Mesodermal cell (in vitro differentiated cells): ENCODE results near the gene SNX8. TPM values are rescaled to one million over a fixed set of nuclear protein-coding genes. Genes with fewer than 3 reads are reported as not detected.

ENCODE experiments used
- H3K27ac ChIP-seq: 2 replicates; pipeline ENCODE4 v1.7.0; 2013; ENCODE audit warnings: mild to moderate bottlenecking, low read depth, low read length, moderate library complexity; ENCODE audit not compliant: severe bottlenecking
- H3K36me3 ChIP-seq: 2 replicates; pipeline ENCODE4 v1.7.1; 2013; ENCODE audit warnings: mild to moderate bottlenecking, low read length, moderate library complexity; ENCODE audit not compliant: control insufficient read depth, insufficient read depth
- H3K4me1 ChIP-seq: one replicate; pipeline ENCODE4 v1.7.1; 2013; ENCODE audit warnings: mild to moderate bottlenecking, low read length; ENCODE audit not compliant: insufficient read depth, control insufficient read depth, poor library complexity, severe bottlenecking
- H3K4me3 ChIP-seq: 2 replicates; pipeline ENCODE4 v1.7.0; 2013; ENCODE audit warnings: low read length, control low read depth, mild to moderate bottlenecking; ENCODE audit not compliant: insufficient read depth, poor library complexity, severe bottlenecking; ENCODE audit errors: extremely low read depth
- H3K9me3 ChIP-seq: 2 replicates; pipeline ENCODE4 v1.7.1; 2013; ENCODE audit warnings: mild to moderate bottlenecking, low read length, moderate library complexity; ENCODE audit not compliant: control insufficient read depth
- WGBS, 2 experiments: methylation state at CpG; one replicate each; pipeline ENCODE4 v1.1.5; 2013; ENCODE audit warnings: missing lambda C conversion rate in 2 of 2; ENCODE audit not compliant: insufficient coverage in 2 of 2; 5-methylcytosine and 5-hydroxymethylcytosine counted together
- polyA plus RNA-seq, 2 experiments: library from polyadenylated mRNA; stranded (reverse); fragments of 50-300 nt; gene quantifications; one replicate each; pipeline ENCODE4 v1.2.3, GENCODE V29; 2013

Gene SNX8, protein sequence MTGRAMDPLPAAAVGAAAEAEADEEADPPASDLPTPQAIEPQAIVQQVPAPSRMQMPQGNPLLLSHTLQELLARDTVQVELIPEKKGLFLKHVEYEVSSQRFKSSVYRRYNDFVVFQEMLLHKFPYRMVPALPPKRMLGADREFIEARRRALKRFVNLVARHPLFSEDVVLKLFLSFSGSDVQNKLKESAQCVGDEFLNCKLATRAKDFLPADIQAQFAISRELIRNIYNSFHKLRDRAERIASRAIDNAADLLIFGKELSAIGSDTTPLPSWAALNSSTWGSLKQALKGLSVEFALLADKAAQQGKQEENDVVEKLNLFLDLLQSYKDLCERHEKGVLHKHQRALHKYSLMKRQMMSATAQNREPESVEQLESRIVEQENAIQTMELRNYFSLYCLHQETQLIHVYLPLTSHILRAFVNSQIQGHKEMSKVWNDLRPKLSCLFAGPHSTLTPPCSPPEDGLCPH
- 31.8 TPM for polyA plus RNA-seq (2013, experiment 1 of 2)
- 20.1 TPM for polyA plus RNA-seq (2013, experiment 2 of 2)

DNA sequence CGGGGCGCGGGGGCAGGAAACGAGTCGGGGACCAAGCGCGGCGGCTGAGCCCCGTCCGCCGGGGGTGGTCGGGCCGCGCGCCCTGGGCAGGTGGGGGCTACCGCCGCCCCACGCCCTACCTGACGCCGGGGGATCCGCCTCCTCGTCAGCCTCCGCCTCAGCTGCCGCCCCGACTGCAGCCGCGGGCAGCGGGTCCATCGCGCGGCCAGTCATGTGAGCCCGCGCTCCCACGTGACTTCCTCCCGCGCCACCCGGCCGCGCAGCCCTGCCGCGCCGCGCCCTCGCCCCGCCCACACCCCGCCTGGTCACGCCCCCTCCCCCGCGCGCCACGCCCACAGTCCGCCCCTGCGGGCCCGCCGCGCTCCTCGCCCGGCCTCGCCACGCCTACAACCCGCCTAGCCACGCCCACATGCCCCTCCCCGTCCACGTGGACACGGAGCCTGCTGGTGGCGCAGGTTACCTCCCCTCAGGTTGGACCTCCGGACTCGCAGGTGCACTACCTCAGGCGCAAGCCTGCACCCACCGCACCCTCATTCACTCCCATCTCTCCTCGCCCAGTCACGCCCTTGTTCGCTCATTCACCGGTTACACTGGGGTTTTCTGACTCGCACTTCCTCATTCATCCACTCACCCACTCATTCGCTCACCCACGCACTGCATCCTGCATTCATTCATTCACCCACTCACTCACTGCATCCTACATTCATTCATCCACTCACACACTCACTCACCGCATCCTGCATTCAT lies at the start of gene SNX8:
Gene SNX8, minus strand, starts transcription at position 233 of the 747 bp plus-strand sequence. Its CDS starts 20 bp downstream, at position 213.
- H3K4me1 ChIP-seq = peaks cover 9% of the 10 kb centered on the region
- H3K36me3 ChIP-seq = peaks cover 2% of the 10 kb centered on the region
- peak within 1 kb of the TSS; percentile 53 for H3K27ac ChIP-seq
- peak within 1 kb of the TSS; percentile 76 for H3K4me3 ChIP-seq
- WGBS, 2 experiments = 3 to 6% methylated on average over 44 to 67 of the region's 78 CpGs
- no peaks in the 10 kb centered on the region for H3K9me3 ChIP-seq

DNA sequence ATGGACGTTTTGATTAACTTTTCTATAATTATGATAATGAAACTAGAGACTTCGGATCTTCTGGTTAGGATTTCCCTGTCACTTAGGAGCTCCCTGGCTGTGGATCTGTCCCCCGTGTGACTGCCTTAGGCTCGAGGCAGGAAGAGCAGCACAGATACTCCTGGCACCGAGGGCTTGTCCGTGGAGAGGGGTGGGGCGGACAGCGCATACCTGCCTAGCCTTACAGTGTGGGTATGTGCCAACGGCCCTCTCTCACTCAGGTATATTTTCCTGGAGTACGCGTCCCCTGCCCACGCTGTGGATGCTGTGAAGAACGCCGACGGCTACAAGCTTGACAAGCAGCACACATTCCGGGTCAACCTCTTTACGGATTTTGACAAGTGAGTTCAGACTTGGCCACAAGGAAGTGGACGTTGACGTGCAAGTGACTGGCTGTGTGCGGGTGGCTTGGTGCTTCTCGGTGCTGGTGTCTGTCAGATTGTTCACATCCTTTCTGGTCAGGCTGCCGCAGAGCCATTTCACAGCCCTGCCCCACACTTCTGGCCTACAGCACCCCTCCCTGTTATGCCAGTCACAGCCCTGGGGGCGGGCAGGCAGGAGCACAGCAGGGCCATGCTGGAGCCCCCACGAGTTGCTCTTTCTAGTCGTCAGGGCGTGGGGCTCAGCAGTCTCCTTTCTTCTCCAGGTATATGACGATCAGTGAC lies 48.3 kb upstream of the SNX8 start:
- peaks cover 98% of the 10 kb centered on the region for H3K36me3 ChIP-seq
- H3K9me3 ChIP-seq = no peaks in the 10 kb centered on the region
- H3K4me3 ChIP-seq = no peak overlapping the region
- WGBS, 2 experiments = 96 to 98% methylated on average over 24 to 26 of the region's 27 CpGs
- no peak overlapping the region for H3K27ac ChIP-seq
- H3K4me1 ChIP-seq = peaks cover 1% of the 10 kb centered on the region

DNA sequence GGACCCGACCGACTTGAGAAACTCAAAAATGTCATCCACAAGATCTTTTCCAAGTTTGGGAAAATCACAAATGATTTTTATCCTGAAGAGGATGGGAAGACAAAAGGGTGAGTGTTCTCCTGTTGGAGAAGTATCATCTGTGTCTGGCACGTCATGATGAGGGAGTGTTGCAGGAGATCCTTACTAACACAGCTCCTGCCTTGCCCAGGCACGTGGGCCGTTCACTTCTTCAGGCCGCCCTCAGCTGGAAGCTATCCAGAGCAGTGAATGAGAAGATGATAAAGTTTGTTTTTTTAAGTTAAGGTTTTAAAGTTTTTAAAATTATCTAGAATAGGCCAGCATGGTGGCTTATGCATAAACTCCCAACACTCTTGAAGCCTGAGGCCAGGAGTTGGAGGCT lies 46.6 kb upstream of the SNX8 start:
- Histone ChIP-seq H3K4me3 (no peak overlapping the region), H3K4me1 (peaks cover 11% of the 10 kb centered on the region), H3K27ac (no peak overlapping the region), H3K36me3 (peaks cover 91% of the 10 kb centered on the region), H3K9me3 (no peaks in the 10 kb centered on the region)
- 100% methylated on average over 1 to 4 of the region's 6 CpGs for WGBS, 2 experiments

- Histone ChIP-seq H3K36me3 (peaks cover 79% of the 10 kb centered on the region), H3K9me3 (no peaks in the 10 kb centered on the region), H3K4me3 (no peak overlapping the region), H3K27ac (no peak overlapping the region), H3K4me1 (peaks cover 11% of the 10 kb centered on the region)
- WGBS, 2 experiments = 92 to 95% methylated on average over 7 to 11 of the region's 11 CpGs
These were observed 45.4 kb upstream of the SNX8 start for GRCh38 chr7:2359610-2360009.

DNA sequence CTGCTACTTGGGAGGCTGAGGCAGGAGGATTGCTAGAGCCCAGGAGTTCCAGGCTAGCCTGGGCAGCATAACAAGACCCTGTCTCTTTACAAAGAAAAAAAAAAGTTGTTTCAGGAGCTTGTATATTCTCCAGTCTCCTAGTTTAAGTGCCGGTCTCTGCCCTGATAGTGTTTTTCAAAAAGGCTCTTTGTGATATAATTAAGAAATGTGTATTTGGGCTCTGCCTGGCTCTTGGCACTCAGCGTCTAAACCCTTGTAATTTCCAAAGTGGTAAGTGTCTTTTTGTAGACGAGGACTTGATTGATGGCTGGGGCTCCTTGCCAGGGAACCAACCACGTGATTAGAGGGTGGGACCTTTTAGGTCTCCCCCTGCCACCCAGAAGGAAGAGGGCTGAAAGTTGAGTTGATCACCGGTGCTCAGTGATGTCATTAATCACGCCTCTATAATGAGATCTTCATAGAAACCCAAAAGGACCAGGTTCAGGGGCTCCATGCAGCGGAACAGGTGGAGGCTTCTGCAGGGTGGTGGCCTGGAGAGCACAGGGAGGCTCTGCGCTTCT lies 44.8 kb upstream of the SNX8 start:
- peaks cover 74% of the 10 kb centered on the region for H3K36me3 ChIP-seq
- peaks cover 11% of the 10 kb centered on the region for H3K4me1 ChIP-seq
- H3K27ac ChIP-seq = no peak overlapping the region
- 91 to 96% methylated on average over 7 of the region's 8 CpGs for WGBS, 2 experiments
- no peaks in the 10 kb centered on the region for H3K9me3 ChIP-seq
- no peak overlapping the region for H3K4me3 ChIP-seq

DNA sequence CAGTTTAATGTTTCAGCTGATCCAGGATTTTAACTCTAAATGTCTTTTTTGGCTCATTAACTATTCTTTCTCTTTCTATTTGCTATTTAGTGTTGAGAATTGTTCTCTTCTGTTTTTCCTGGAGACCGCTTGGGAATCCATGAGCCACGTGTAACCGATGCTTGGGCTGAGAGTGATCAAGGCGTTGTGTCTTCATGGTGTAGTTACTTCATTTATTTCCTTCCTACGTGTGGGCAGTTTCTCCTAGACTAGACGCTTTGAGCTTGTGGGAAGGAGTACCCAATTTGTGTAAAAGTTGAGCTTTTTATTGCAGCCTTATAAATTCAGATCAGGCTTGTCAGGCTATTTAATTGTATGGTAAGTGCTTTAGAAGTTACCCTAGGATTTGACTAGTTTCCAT lies 43.3 kb upstream of the SNX8 start:
- Histone ChIP-seq H3K27ac (no peak overlapping the region), H3K4me3 (no peak overlapping the region), H3K4me1 (peaks cover 14% of the 10 kb centered on the region), H3K9me3 (no peaks in the 10 kb centered on the region), H3K36me3 (peaks cover 59% of the 10 kb centered on the region)
- 89 to 100% methylated on average over 4 of the region's 6 CpGs for WGBS, 2 experiments

GRCh38 chr7:2357165-2357564 lies 42.9 kb upstream of the SNX8 start:
- H3K36me3 ChIP-seq = peaks cover 55% of the 10 kb centered on the region
- whole genome bisulfite sequencing, 2 experiments = 95 to 96% methylated on average over 8 of the region's 8 CpGs
- no peak overlapping the region for H3K27ac ChIP-seq
- H3K4me1 ChIP-seq = peaks cover 14% of the 10 kb centered on the region
- H3K4me3 ChIP-seq = no peak overlapping the region
- H3K9me3 ChIP-seq = no peaks in the 10 kb centered on the region

- WGBS, 2 experiments = 0 to 7% methylated on average over 7 to 9 of the region's 9 CpGs
- Histone ChIP-seq H3K36me3 (peaks cover 42% of the 10 kb centered on the region), H3K27ac (no peak overlapping the region), H3K9me3 (no peaks in the 10 kb centered on the region), H3K4me3 (peak overlapping the region; percentile 88), H3K4me1 (peaks cover 14% of the 10 kb centered on the region)
These were observed 41.4 kb upstream of the SNX8 start for GRCh38 chr7:2355705-2356008.

DNA sequence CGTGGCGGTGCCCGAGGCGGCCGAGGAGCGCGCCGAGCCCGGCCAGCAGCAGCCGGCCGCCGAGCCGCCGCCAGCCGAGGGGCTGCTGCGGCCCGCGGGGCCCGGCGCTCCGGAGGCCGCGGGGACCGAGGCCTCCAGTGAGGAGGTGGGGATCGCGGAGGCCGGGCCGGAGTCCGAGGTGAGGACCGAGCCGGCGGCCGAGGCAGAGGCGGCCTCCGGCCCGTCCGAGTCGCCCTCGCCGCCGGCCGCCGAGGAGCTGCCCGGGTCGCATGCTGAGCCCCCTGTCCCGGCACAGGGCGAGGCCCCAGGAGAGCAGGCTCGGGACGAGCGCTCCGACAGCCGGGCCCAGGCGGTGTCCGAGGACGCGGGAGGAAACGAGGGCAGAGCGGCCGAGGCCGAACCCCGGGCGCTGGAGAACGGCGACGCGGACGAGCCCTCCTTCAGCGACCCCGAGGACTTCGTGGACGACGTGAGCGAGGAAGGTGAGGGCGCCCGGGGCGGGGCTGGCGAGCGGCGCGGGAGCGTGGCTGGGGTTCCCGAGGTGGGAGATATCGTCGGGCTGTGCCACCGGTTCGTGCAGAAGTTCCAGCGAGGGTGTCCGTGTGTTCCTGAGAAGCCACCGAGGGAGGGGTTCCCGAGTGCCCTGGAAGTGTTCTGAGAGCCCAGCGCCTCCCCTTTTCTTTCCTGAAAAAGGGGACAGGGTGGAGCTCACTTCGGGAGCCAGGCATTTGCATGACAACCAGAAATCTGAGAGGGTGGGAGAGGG lies 40.9 kb upstream of the SNX8 start:
- no peaks in the 10 kb centered on the region for H3K9me3 ChIP-seq
- H3K27ac ChIP-seq = peak overlapping the region; percentile 100

More for the DNA sequence above, 40.9 kb upstream of the SNX8 start:
- 0% methylated on average over 82 to 90 of the region's 92 CpGs for WGBS, 2 experiments
- peaks cover 14% of the 10 kb centered on the region for H3K4me1 ChIP-seq
- H3K36me3 ChIP-seq = peaks cover 37% of the 10 kb centered on the region
- H3K4me3 ChIP-seq = peak overlapping the region; percentile 88
